ENCODE measurements around the gene MEGF8. TPM values are rescaled to one million over a fixed set of nuclear protein-coding genes. Genes with fewer than 3 reads are reported as not detected.

MEGF8 gene
- total RNA-seq, 1 donor from 2014 or later = 27.5 TPM

DNA sequence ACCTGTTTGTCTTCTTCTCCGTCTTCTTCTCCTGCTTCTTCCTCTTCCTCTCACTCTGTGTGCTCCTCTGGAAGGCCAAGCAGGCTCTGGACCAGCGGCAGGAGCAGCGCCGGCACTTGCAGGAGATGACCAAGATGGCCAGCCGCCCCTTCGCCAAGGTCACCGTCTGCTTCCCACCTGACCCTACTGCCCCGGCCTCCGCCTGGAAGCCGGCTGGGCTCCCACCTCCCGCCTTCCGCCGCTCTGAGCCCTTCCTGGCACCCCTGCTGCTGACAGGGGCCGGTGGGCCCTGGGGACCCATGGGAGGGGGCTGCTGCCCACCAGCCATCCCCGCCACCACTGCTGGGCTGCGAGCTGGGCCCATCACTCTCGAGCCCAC lies 50.7 kb downstream of the MEGF8 start:
- DNase-seq (ENCODE audit: low read depth, low spot score) = no peak

DNA sequence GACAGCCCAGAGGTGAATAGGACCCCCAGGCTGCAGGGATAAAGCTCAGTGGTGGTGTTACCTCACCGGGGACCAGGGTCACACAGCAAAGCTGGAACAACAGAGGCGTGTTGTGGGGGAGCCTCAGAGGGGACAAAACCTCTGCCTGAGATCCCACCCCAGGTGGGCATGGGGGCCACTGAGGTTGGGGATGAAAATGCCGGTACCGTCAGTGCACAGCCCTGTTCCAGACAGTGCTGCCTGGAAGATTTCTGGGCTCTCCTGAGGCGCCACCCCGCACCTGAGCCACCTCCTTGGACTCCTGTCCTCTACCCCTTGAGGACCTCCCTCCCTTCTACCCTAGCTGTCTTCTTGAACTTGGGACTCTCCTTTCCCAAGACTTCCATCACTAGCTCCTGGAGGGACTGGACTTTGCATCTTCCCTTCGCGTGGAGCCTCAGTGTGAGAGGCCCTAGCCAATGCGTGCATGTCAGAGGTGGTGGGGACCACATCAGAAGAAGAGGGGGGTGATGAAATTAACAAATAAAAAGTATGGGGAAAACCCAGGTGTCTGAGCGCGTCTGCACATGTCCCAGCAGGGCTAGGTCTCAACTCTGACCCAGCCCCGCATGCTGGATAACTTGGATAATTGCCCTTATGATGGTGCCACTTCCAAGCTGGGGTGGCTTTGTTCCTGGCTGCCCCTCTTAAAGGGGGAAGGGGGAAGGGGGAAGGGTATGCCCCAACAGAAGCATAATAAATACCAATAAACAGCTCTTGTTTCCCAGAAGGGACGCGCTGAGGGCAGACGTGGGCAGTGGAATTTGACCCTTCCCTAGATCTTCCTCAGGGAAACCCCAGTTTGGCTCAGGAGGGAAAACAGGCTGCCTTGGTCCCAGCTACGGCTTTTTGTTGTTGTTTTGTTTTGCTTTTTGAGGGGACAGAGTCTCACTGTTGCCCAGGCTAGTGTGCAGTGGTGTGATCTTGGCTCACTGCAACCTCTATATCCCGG lies 53.1 kb downstream of the MEGF8 start:
- no peak for DNase-seq (ENCODE audit: low read depth, low spot score)

DNA sequence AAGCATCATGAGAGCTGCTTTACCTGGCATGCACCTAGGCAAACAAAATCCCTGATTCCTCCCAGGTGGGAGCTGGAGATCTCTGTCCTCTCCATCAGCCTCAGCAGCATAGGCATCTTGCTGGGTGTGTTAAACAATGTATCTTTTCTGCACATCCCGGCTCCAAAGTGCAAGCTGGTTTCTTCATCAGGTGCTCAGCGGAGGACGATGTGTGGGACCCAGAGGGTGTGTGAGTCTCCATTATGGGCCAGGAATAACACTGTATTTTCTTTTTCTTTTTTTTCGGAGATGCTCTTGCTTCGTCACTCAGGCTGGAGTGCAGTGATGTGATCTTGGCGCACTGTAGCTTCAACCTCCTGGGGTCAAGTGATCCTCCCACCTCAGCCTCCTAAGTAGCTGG lies 54.7 kb downstream of the MEGF8 start:
- no peak for DNase-seq (ENCODE audit: low read depth, low spot score)

DNA sequence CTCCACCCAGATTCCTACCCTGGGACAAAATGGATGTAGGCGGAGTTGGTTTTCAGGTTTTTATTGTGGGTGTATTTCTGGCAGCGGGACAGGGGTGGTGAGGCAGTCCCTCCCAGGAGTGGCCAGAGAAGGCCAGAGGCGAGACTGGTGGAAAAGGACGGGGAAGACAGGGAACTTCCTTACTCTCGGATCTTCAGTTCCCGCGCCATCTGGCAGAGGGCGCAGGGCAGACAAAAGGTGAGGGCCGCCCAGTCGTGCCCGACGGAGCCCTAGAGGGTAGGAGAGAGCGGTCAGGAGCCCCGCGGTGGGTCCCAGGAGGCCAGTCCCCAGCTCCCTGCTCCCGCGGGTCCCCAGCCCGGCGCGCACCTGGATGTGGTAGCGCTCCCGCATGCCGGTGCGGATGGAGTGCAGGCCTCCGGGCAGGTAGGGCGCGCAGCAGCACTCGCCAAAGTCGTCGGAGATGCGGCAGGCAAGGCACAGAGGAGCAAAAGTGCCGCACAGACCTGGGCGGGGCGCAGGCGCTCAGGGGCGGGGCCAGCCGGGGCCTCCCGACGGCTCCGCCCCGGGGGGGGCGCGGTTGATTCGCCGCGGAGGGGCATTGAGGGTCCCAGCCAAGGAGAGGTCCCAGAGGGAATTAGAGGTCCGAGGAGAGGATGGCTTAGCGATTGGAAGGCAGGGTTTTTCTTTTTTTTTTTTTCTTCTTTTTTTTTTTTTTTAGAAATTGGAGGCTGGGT lies 61.7 kb downstream of the MEGF8 start:
- no peak for DNase-seq (ENCODE audit: low read depth, low spot score)

DNA sequence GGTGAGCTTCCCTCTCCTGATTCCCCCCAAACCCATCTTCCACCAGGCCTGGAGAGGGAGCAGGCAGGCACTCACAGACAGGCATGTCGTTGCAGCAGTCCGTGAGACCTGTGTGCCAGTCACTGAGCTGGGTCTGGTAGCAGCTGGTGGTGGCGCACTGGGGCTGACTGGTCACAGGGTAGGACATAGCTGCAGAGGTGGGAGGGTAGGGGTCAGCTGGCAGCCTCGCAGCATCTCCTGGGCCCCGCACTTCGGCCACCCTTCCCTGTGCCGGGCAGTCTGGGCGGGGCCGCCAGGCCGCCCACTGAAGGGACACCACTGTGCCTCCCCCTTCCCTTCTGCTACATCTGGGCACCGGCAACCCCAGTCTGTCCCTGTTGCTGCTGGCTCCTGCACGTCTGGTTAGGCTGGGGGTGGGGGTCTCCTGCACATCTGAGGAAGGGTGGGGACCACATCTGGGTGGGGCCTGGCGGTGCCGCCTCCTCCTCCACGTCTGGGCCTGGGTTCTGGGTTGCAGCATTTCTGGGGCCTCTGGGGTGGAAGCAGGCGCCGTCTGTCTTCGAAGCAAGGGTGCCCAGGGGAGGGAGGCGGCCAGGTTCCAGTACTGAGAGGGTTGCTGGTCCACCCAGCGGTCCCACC lies 63.5 kb downstream of the MEGF8 start:
- DNase-seq (ENCODE audit: low read depth, low spot score) = no peak

DNA sequence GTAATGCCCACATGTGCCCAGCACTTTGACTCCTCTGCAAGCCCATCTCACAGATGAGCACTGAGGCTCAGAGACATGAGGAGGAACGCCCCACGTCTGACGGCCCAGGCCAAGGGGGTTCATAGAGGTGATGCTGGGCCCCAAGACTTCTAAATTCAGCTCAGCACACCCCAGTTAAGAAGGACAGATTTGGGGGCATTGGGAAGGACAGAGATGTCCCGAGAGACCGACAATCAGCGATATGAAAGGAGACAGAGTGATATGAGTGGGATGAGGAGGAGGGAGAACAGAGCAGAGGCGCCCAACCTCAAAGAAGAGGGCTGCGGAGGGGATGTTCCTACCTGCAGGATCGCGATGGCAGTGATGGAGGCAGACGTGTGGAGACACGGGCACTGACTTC lies 64.5 kb downstream of the MEGF8 start, which contains the start of gene CNFN:
Gene CNFN, minus strand, starts transcription at position 399 of the 400 bp plus-strand sequence. CDS start 1,260 bp downstream, outside the sequence.
- no peak for DNase-seq (ENCODE audit: low read depth, low spot score)

DNA sequence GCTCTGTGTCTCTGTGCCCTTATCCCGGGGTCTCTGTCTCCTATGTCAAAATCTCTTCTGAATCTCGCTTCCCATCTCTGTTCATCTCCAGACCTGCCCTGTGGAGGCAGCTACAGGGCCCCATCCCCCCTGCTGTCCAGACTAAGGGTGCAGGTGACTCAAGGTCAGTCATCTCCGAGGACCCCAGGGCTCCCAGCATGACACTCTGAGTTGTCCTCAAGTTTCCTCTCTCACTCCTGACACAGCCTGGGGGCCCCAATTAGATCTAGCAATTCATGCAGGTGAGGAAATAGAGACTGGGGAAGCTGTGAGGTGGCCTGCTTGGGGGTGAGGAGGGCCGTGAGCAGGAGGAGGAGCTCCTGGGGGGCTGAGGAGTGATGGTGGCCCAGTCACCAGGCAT lies 66.7 kb downstream of the MEGF8 start:
- DNase-seq (ENCODE audit: low read depth, low spot score) = no peak

DNA sequence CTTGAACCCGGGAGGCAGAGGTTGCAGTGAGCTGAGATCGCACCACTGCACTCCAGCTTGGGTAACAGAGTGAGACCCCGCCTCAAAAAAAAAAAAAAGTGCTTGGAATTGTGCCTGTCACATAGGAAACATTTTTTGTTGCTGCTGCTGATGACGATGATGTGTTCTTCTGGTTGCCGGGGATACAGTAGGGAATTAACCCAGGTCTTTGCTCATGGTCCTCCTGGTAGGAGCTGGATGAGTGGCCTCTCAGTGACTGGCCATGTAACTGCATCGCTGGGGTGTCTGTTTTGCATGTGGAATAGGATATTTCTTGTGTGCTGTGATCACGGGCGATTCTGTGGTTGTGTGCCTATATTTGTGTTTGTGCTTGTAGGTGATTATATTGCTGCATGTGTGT lies 69.3 kb downstream of the MEGF8 start:
- DNase-seq (ENCODE audit: low read depth, low spot score) = no peak

DNA sequence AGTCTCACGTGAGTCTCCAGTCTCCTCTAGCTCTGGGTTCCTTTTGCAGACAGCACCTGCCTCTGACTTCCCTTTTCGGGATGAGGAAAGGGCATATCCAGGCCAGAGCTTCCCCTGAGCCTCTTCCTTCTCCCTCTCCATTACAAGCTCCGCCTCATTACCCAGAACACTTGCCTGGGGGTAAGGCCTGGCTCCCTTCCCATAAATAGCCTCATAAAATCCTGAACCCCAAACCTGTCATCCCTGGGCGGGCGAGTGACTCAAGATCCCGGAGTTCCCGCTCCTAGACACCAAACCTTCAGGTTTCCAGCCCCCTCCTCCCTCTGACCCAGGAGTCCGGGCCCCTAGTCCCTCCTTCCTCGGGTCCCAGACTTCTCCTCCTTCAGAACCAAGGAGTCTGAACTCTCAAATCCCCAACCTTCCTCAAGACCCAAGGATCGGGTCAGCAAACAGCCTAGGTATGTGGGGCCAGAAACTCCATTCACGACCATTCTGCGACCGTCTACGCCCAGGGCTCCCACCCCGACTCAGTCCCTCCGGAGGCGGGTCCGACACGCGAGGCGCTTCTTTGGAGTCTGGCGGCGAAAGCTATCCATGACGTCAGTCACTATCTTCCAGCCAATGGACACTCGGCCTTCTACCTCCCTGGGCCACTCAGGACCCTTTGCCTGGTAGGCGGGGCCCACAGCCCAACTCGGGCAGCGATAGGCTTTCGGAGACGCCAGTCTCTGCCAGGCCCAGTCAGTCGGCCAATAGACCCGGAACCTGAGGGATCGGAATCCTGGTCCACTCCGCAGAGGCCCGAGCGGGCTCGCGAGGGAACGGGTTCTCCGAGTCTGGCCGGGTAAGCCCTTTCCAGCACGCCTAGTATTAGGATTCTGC lies 71.2 kb downstream of the MEGF8 start:
- DNase-seq (ENCODE audit: low read depth, low spot score) = peak; percentile 96

DNA sequence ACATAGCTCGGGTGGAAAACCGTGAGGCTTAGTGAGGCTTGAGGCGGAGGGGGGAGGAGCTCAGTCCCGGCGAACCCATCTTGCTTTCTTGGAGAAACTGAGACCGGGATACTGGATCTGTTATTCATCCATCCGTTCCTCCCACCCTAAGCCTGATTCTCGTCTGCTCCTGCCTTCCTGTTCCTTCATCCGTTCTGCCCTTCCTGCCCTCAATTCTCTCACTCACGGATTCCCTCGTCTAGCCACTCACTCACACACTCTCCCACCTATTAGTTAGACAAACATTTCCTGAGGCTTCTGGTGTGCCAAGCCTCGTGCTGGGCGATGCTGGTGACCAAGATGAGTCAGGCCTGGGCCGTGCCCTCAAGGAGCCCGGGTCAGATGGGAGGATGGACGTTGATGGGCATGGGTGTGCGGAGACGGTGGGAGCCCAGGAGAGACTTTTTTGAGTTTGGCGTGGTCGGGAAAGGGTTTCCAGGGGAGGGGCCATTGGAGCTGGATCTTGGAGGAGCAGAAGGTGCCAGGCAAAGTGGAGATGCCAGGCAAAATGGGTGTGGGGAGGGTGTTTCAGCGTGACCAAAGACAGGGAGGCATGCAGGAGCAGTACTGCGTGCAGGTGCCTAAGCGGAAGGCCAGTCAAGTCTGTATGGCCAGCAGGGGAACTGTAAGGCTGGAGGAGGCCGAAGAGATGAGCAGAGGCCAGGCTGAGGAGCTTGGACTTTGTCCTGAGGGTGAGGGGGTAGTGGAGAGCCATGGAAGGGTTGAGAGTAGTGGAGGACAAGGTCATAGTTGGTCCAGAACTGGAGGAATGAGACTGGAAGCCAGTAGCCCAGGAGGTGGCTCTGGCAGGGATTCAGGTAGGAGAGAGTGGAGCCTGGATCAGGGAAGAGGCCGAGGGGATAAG lies 72.1 kb downstream of the MEGF8 start:
- no peak for DNase-seq (ENCODE audit: low read depth, low spot score)

DNA sequence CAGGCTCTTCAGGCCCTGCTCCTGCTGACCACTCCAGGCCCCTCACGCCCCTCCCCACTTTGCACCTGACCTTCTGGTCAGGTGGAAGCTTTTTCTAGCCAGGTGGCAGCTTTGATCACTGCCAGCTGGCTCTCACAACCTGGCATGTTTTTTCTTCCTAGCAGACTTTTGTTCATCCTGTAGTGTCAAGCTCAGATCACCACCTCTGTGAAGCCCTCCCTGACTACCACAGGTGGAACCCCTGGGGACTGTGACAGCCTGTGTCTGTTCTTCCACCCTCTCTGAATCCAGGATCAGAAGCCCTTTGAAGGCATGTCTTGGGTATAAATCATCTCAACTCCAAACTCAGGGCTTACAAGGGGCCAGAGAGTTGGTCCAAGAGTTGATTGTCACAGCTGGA lies 75.0 kb downstream of the MEGF8 start:
- DNase-seq (ENCODE audit: low read depth, low spot score) = no peak

DNA sequence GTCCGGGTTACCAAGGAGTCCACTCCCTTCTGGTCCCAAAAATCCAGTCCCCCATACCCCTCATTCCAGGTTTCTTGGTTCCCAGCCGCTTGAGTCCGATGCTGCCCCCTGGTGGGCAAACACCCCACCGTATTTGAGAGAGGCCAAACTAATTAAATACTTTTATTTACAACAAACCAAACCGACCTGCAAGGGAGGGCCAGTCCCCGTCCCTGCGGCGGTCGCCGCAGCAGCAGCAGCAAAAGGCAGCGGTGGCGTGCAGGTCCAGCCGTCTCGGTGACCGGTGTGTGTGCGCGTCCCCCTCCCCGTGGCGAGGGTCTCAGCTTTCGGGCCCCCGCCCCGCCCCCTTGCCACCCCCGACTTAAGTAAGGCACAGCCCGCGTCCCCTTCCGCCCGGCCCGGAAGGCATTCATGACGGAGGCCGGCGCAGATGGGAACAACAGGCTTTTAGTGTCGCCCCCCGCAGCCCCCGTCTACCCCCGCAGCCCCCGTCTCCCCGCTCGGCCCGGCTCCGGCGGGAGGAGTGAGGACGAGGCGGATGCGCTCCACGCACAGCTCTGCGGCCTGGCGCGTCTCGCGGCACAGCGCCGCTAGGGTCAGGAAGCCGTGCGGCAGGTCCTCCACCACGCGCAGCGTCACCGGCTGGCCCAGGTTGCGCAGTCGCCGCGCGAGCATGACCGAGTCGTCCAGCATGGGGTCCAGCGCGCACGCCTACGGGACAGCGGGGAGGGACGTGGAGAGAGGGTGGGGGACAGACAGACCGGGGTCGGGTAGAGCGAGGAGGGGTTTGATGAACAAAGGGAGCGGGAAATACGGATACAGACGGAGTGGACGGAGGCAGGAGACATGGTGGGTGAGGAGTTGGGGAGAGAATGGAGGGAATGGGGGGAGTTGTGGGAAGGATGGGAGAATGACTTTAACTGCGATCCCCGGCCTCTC lies 76.2 kb downstream of the MEGF8 start:
- DNase-seq (ENCODE audit: low read depth, low spot score) = no peak

DNA sequence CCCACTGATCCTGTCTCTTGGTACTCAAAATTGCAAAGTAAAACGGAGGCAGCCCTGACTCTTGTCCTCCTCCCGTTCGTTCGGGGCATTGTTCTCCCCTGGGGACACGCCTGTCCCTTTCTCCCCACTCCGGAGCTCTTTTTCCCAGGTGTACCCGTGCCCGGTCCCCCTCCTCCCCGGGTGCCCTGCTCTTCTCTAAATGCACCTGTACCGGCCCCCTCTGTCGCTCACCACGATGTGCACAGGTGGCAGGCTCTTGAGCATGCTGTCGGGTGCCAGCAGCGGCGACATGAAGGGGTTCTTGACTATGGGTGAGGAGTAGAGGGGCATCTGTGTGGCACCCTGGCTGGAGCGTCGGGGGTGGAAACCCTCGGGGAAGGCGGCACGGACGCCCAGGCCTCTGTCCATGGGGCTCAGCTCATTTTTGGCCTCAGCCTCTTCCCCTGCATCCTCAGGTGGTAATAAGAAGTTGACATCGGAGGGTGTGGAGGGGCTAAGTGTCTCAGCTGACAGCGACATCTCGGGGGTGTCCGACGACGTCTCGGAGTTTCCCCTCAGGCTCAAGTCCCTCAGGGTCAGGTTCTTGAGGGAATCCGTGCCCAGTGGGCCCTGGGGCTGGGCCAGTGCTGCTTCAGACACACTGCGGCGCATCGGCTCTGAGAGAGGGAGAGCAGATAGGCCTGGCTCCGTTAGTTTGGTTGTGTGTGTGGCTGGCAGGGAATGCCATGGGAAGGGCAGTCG lies 77.1 kb downstream of the MEGF8 start:
- no peak for DNase-seq (ENCODE audit: low read depth, low spot score)

DNA sequence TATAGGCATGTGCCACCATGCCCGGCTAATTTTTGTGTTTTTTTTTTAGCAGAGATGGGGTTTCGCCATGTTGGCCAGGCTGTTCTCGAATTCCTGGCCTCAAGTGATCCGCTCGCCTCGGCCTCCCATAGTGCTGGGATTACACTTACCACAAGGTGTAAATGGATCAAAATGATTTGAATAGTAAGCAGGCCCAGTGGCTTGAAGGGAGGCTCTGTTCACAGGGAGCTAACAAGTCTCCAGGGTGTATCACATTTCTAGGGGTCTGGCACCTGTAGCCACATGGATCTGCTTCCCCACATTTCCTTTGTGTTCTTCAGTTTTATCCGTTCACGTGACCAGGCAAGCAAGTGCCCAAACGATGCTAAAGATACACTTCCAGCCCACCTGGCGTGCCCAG lies 78.2 kb downstream of the MEGF8 start:
- no peak for DNase-seq (ENCODE audit: low read depth, low spot score)

DNA sequence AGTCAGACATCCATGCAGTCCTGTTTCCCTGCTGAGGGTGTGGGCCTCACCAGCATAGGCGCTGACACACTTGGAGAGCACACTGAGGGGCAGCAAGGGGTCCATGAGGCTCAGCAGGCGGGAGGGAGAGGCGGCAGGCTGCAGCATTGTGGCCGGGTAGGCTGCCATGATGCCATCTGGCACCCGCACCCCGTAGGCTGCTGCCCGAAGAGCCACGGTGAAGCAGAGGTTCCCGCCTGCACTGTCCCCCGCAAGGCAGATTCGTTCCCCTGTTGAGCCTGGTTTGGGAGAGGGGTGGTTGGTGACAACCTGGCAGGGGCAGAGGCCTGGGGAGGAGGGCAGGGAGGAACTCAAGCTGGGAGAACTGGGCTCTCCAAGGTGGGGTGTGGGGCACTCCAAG lies 80.7 kb downstream of the MEGF8 start:
- DNase-seq (ENCODE audit: low read depth, low spot score) = no peak

DNA sequence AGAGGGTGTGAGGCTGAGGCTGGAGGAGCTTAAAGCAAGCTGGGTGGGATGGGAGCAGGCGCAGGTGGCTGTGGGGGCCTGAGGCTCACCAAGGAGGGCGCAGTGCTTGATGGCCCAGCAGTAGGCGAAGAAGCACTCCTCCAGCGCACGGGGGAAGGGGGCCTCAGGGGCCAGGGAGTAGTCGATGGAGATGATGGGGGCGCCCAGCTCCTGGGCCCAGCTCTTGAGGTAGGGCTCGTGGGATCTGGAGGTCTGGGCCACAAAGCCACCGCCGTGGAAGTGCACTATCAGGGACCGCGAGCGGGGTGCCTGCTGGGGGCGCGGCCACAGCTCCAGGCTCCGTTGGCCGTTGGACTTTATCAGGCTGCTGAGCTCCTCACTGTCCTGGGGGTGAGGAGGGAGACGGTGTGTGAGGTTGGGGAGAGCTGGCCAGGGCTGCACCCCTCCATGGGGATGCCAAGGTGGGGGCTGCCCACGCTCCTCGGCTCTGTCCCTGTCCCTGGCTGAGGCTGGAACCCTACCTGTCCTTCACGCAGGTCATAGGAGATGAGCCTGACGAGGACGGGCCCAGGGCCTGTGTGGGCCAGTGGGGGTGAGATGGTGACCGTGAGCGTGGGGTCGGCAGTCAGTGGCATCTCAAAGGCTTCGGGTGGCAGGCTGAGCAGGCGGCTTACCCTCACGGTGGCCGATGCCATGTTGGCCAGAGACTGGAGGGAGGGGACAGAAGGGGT lies 81.8 kb downstream of the MEGF8 start:
- no peak for DNase-seq (ENCODE audit: low read depth, low spot score)

DNA sequence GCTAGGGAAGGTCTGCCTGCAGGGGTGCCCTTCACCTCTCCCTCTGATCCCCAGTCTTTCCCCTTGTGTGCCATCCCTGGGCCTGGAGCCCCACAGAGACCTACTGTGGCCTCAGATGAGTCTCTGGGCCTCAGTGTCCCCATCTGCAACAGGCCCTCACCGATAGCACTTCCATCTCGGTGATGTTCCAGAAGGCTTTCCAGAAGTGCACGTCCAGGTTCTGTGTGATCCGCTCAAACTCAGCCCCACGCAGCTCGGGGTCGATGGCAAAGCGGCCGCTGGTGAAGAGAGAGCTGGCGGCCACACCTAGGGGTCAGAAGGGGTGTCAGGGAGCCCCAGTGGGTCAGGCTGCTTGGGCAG lies 82.4 kb downstream of the MEGF8 start:
- no peak for DNase-seq (ENCODE audit: low read depth, low spot score)

DNA sequence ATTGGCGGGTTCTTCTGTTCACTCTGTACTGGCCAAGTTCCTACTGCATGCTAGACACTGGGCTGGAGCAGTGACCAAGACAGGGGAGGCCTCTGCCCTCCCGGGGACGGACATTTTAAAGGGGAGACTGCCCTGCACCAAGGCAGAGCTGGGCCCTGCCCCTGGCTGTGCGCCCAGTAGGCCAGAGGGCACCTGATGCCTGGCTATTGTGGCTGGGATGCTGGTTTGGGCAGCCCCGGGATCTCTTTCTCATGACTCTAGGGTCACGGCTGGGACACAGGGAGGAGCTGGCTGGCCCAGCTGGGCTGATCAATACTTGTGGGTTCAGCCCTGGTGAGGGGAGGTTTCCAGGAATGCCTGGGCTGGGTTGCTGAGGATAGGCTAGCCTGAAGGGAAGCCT lies 84.0 kb downstream of the MEGF8 start:
- DNase-seq (ENCODE audit: low read depth, low spot score) = no peak

Data from pulmonary artery endothelial cell (primary cell).